ENCODE data around the gene E2F8.

DNA sequence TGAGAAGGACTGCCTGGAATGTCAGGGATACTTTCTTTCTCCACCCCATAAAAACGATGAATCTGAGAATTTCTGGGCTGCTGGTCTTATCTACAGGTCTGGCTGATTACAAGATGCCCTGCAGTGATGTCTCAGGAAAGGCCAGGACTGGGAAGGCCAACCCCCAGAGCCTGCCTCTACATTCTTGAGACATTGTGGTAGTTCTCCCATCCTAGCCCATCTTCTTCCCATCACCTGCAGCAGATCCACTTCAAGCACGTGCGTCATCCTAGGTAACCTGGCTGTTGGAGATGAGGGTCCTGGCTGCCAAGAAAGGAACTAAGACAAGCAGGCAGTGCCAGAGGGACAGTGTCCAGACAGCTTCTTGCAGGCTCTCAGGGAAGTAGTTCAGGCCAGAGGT, 44.1 kb upstream of the E2F8 start:
- TF ChIP-seq POLR2A (IDR thresholded peaks at IDR 0.05; ENCODE audit: low read depth, low read length) (no peak), TAF1 (IDR thresholded peaks at IDR 0.05; ENCODE audit: low read depth, low read length) (no peak), POLR2AphosphoS5 (IDR thresholded peaks at IDR 0.05; ENCODE audit: low read depth, low read length) (no peak)

All from GM12891 (cell line).